H1 (cell line): ENCODE data around the gene EIF4ENIF1. TPM values are rescaled to one million over a fixed set of nuclear protein-coding genes. Genes with fewer than 3 reads are reported as not detected.

Source experiments
- CTCF ChIA-PET: fragments of 300-600 bp; sonication (Branson Sonifier 250); formaldehyde crosslinking; loops from one replicate; lab custom pipeline; 2021; ENCODE audit not compliant: partially characterized antibody; lab: Charles Lee
- POLR2A ChIA-PET: fragments of 300-600 bp; sonication (Branson Sonifier 250); formaldehyde crosslinking; loops from one replicate; lab custom pipeline; 2021; ENCODE audit warnings: inconsistent platforms; ENCODE audit not compliant: partially characterized antibody; lab: Charles Lee
- DNase-seq, 2 experiments: peaks; one replicate each; pipeline versions ENCODE4 v3.0.0 to v3.0.0-alpha.2; 2010 to 2022; ENCODE audit warnings: low spot score in 2 of 2, low read depth in 1 of 2, mixed read lengths in 1 of 2
- FAIRE-seq: peaks from 2 replicates; lab custom pipeline; 2011; peaks lifted over from hg19 to GRCh38; lab: Jason Lieb, UNC
- H2AFZ ChIP-seq: 2 replicates; pipeline ENCODE4 v1.8.1; 2012; ENCODE audit warnings: low read length, inconsistent platforms
- H2AK5ac ChIP-seq: 2 replicates; pipeline ENCODE4 v1.6.1; 2013; ENCODE audit warnings: low read depth, low read length
- H2BK120ac ChIP-seq: replicated peaks from 2 replicates; pipeline ENCODE3; 2013; ENCODE audit warnings: low read depth, low read length, inconsistent platforms
- H2BK12ac ChIP-seq: 2 replicates; pipeline ENCODE4 v1.6.1; 2013; ENCODE audit warnings: low read depth, low read length
- H2BK15ac ChIP-seq: 2 replicates; pipeline ENCODE4 v1.6.1; 2013; ENCODE audit warnings: low read length
- H2BK20ac ChIP-seq: 2 replicates; pipeline ENCODE4 v1.6.1; 2013; ENCODE audit warnings: low read length
- H2BK5ac ChIP-seq: 2 replicates; pipeline ENCODE4 v1.6.1; 2013; ENCODE audit warnings: low read depth, low read length
- H3K14ac ChIP-seq: 2 replicates; pipeline ENCODE4 v1.6.1; 2013; ENCODE audit warnings: inconsistent platforms; ENCODE audit not compliant: insufficient read length
- H3K18ac ChIP-seq: 2 replicates; pipeline ENCODE4 v1.6.1; 2013; ENCODE audit warnings: low read length; ENCODE audit errors: extremely low read depth
- H3K23ac ChIP-seq: 2 replicates; pipeline ENCODE4 v1.6.1; 2013; ENCODE audit warnings: inconsistent platforms; ENCODE audit not compliant: insufficient read length
- H3K23me2 ChIP-seq: 2 replicates; pipeline ENCODE4 v1.6.1; 2013; ENCODE audit warnings: low read depth, low read length
- H3K27ac ChIP-seq: 2 replicates; pipeline ENCODE4 v1.6.1; 2011; ENCODE audit warnings: low read depth, low read length, inconsistent platforms
- H3K27me3 ChIP-seq, 4 experiments: replicated peaks in 1 of 4; 1 replicate in 1 of 4; 2 replicates in 3 of 4; pipeline versions ENCODE4 v1.6.1 to v1.8.1; 2011 to 2013; ENCODE audit warnings: low read length in 3 of 4, mild to moderate bottlenecking in 3 of 4, inconsistent platforms in 2 of 4, mixed read lengths in 2 of 4, moderate library complexity in 1 of 4; ENCODE audit not compliant: control insufficient read depth in 3 of 4, insufficient read depth in 3 of 4; ENCODE audit errors: extremely low read depth in 1 of 4
- H3K36me3 ChIP-seq, 4 experiments: 2 replicates each; pipeline versions ENCODE4 v1.6.1 to v1.8.1; 2011 to 2013; ENCODE audit warnings: mild to moderate bottlenecking in 4 of 4, low read length in 3 of 4, moderate library complexity in 2 of 4, control low read depth in 1 of 4, inconsistent platforms in 1 of 4; ENCODE audit not compliant: insufficient read depth in 4 of 4, control insufficient read depth in 2 of 4
- H3K4ac ChIP-seq: replicated peaks from 2 replicates; pipeline ENCODE3; 2013; ENCODE audit warnings: low read length, low read depth, mixed read lengths, inconsistent platforms; ENCODE audit not compliant: insufficient read length
- H3K4me1 ChIP-seq, 4 experiments: replicated peaks in 1 of 4; 1 replicate in 1 of 4; 2 replicates in 3 of 4; pipeline versions ENCODE4 v1.6.1 to v1.8.1; 2011 to 2013; ENCODE audit warnings: low read length in 3 of 4, inconsistent platforms in 2 of 4, mixed read lengths in 1 of 4; ENCODE audit not compliant: insufficient read depth in 4 of 4, control insufficient read depth in 3 of 4
- H3K4me2 ChIP-seq, 2 experiments: 2 replicates each; pipeline versions ENCODE4 v1.6.1 to v1.8.1; 2011 to 2013; ENCODE audit warnings: low read depth in 2 of 2, low read length in 2 of 2, control low read depth in 1 of 2, inconsistent platforms in 1 of 2, mild to moderate bottlenecking in 1 of 2; ENCODE audit not compliant: insufficient read depth in 1 of 2
- H3K4me3 ChIP-seq, 4 experiments: fragments of 200-600, 300-600 bp in 1 of 4; sonication (generic), shearing (Covaris generic), sonication (Bioruptor Twin) in 1 of 4; 2 replicates each; pipeline versions ENCODE4 v1.5.1 to v1.8.1; 2011 to 2016; ENCODE audit warnings: low read length in 4 of 4, low read depth in 3 of 4, control low read depth in 2 of 4, inconsistent platforms in 2 of 4, mild to moderate bottlenecking in 2 of 4, mixed read lengths in 1 of 4, moderate library complexity in 1 of 4; ENCODE audit not compliant: insufficient read depth in 2 of 4; ENCODE audit errors: extremely low read depth in 1 of 4
- H3K56ac ChIP-seq: replicated peaks from 2 replicates; pipeline ENCODE3; 2013; ENCODE audit warnings: low read depth, mild to moderate bottlenecking, mixed read lengths, low read length, inconsistent platforms; ENCODE audit not compliant: insufficient read length
- H3K79me1 ChIP-seq: 2 replicates; pipeline ENCODE4 v1.6.1; 2013; ENCODE audit warnings: low read depth, low read length, control low read depth
- H3K79me2 ChIP-seq, 2 experiments: 2 replicates each; pipeline versions ENCODE4 v1.6.1 to v1.8.1; 2012 to 2013; ENCODE audit warnings: low read length in 2 of 2, mild to moderate bottlenecking in 2 of 2, inconsistent platforms in 1 of 2; ENCODE audit not compliant: insufficient read depth in 2 of 2, control insufficient read depth in 1 of 2
- H3K9ac ChIP-seq, 4 experiments: replicated peaks in 1 of 4; 1 replicate in 1 of 4; 2 replicates in 3 of 4; pipeline versions ENCODE4 v1.6.1 to v1.8.1; 2011 to 2013; ENCODE audit warnings: low read depth in 3 of 4, low read length in 3 of 4, control low read depth in 2 of 4, mild to moderate bottlenecking in 2 of 4, moderate library complexity in 2 of 4, inconsistent platforms in 1 of 4; ENCODE audit errors: extremely low read depth in 1 of 4
- H3K9me3 ChIP-seq, 2 experiments: 2 replicates each; pipeline versions ENCODE4 v1.6.1 to v1.8.1; 2012 to 2013; ENCODE audit warnings: mild to moderate bottlenecking in 2 of 2, moderate library complexity in 2 of 2, control low read depth in 1 of 2, inconsistent platforms in 1 of 2, low read depth in 1 of 2, low read length in 1 of 2, mixed read lengths in 1 of 2; ENCODE audit not compliant: insufficient read depth in 2 of 2
- H4K20me1 ChIP-seq, 2 experiments: replicated peaks in 1 of 2; 2 replicates each; pipeline versions ENCODE3 to v1.8.1; 2011 to 2013; ENCODE audit warnings: inconsistent platforms in 2 of 2, low read length in 2 of 2, mild to moderate bottlenecking in 1 of 2; ENCODE audit not compliant: insufficient read depth in 2 of 2, control insufficient read depth in 1 of 2
- H4K5ac ChIP-seq: 2 replicates; pipeline ENCODE4 v1.6.1; 2013; ENCODE audit warnings: low read length, low read depth, mixed read lengths, inconsistent platforms; ENCODE audit not compliant: insufficient read length
- H4K8ac ChIP-seq: 2 replicates; pipeline ENCODE4 v1.8.0; 2013; ENCODE audit warnings: mild to moderate bottlenecking, moderate library complexity, low read length, inconsistent platforms; ENCODE audit not compliant: insufficient read depth; ENCODE audit errors: extremely low read depth
- H4K91ac ChIP-seq: replicated peaks from 2 replicates; pipeline ENCODE3; 2013; ENCODE audit warnings: low read length, mixed read lengths, inconsistent platforms; ENCODE audit not compliant: insufficient read length
- BACH1 ChIP-seq: IDR thresholded peaks from 2 replicates; pipeline ENCODE4 v1.6.1; 2012; ENCODE audit warnings: low read length, improper control_type of control experiment
- BCL11A ChIP-seq, 2 experiments: IDR thresholded peaks; one replicate each; pipeline ENCODE4 v1.6.1; 2011; ENCODE audit warnings: low read depth in 2 of 2, low read length in 2 of 2, mild to moderate bottlenecking in 2 of 2
- BRCA1 ChIP-seq: IDR thresholded peaks from 2 replicates; pipeline ENCODE4 v1.6.1; 2012; ENCODE audit warnings: low read depth, low read length, improper control_type of control experiment
- CBX5 ChIP-seq: fragments of 300-800, 300-1000 bp; sonication (generic); IDR thresholded peaks from 2 replicates; pipeline ENCODE4 v1.7.1; 2016; ENCODE audit warnings: antibody characterized with exemption, low read length, low read depth
- CBX8 ChIP-seq: fragments of 300-800, 300-1000 bp; sonication (generic); IDR thresholded peaks from 2 replicates; pipeline ENCODE4 v1.7.1; 2016; ENCODE audit warnings: low read depth, low read length, borderline replicate concordance
- CEBPB ChIP-seq: IDR thresholded peaks from 2 replicates; pipeline ENCODE4 v1.6.1; 2012; ENCODE audit warnings: low read depth, low read length
- CHD1 ChIP-seq: IDR thresholded peaks from 2 replicates; pipeline ENCODE4 v1.6.1; 2012; ENCODE audit warnings: low read depth, low read length, improper control_type of control experiment
- CTBP2 ChIP-seq: IDR thresholded peaks from 2 replicates; pipeline ENCODE4 v1.7.0; 2011; ENCODE audit warnings: borderline replicate concordance, mild to moderate bottlenecking, moderate library complexity, mixed read lengths, low read length; ENCODE audit not compliant: insufficient read depth, insufficient read length
- HDAC6 ChIP-seq: IDR thresholded peaks from one replicate; pipeline ENCODE4 v1.7.1; 2012; ENCODE audit warnings: low read depth, mild to moderate bottlenecking, inconsistent platforms, low read length, moderate library complexity
- POU5F1 ChIP-seq: IDR thresholded peaks from 2 replicates; pipeline ENCODE4 v1.6.1; 2011; ENCODE audit warnings: low read depth, mild to moderate bottlenecking, low read length, moderate library complexity
- RNF2 ChIP-seq: fragments of 200-900, 300-1000 bp; sonication (generic); IDR thresholded peaks from 2 replicates; pipeline ENCODE4 v1.7.1; 2016; ENCODE audit warnings: borderline replicate concordance, low read depth, mild to moderate bottlenecking, antibody characterized with exemption, low read length; ENCODE audit not compliant: poor library complexity, severe bottlenecking; ENCODE audit errors: missing control alignments
- SIN3A ChIP-seq, 2 experiments: IDR thresholded peaks in 1 of 2; conservative IDR thresholded peaks in 1 of 2; 2 replicates each; pipeline ENCODE4 v1.6.1; 2011 to 2012; ENCODE audit warnings: low read length in 2 of 2, improper control_type of control experiment in 1 of 2, low read depth in 1 of 2, mild to moderate bottlenecking in 1 of 2
- SP1 ChIP-seq: IDR thresholded peaks from 2 replicates; pipeline ENCODE4 v1.6.1; 2011; ENCODE audit warnings: low read depth, low read length
- TCF12 ChIP-seq: IDR thresholded peaks from 2 replicates; pipeline ENCODE4 v1.6.1; 2011; ENCODE audit warnings: low read depth, mild to moderate bottlenecking, low read length
- WGBS, 2 experiments: shearing (Covaris generic) in 1 of 2; methylation state at CpG; one replicate each; pipeline versions ENCODE4 v1.1.6 to v1.1.7; 2013 to 2015; ENCODE audit warnings: low lambda C conversion rate in 2 of 2, mixed read lengths in 2 of 2, inconsistent platforms in 1 of 2, low coverage in 1 of 2, missing lambda C conversion rate in 1 of 2; ENCODE audit not compliant: insufficient replicate concordance in 2 of 2, insufficient coverage in 1 of 2, insufficient read length in 1 of 2; ENCODE audit errors: extremely low coverage in 1 of 2, missing lambda C conversion rate in 1 of 2; 5-methylcytosine and 5-hydroxymethylcytosine counted together
- polyA plus RNA-seq, 7 experiments: library from polyadenylated mRNA; depleted of rRNA in 3 of 7; stranded (reverse) in 5 of 7; unstranded in 2 of 7; fragments of >200 nt in 5 of 7; fragments of 200-250 nt in 2 of 7; gene quantifications; 1 replicate in 5 of 7; 2 replicates in 1 of 7; 4 replicates in 1 of 7; pipeline versions ENCODE4 v1.2.1 to v1.2.3, GENCODE V29; 2011 to 2013; ENCODE audit warnings: missing spikeins in 2 of 7, mixed read lengths in 2 of 7
- total RNA-seq: library from RNA; stranded (reverse); fragmentation: NEBNext Ultra II Directional; extraction: Animal tissue kit (Norgen Biotek cat#: 25700); gene quantifications from 2 replicates; pipeline ENCODE4 v1.2.1, GENCODE V29; 2021

EIF4ENIF1 gene
- total and polyA plus RNA-seq, 2 of the 8 experiments (the other 6 are each of a cell fraction or from before 2014, with no cell fraction given): 21.9 to 23.6 TPM

- Histone ChIP-seq H3K18ac (no peak overlapping the region), H3K23ac (no peak overlapping the region), H2BK5ac (no peak overlapping the region), H3K14ac (no peak overlapping the region), H3K9ac (no peak overlapping the region), H3K23me2 (no peaks in the 10 kb centered on the region), H3K9me3 (no peaks in the 10 kb centered on the region; a peak in 1 of 4 replicates), H2BK20ac (no peak overlapping the region), H3K56ac (no peak overlapping the region), H3K4me3 (no peak overlapping the region), H4K91ac (no peak overlapping the region), H3K36me3 (no peaks in the 10 kb centered on the region; a peak in 2 of 8 replicates), H2AK5ac (no peak overlapping the region), H3K4ac (no peak overlapping the region), H3K27ac (no peak overlapping the region), H2BK120ac (no peak overlapping the region), H3K4me1 (no peaks in the 10 kb centered on the region), H2BK15ac (no peak overlapping the region), H2AFZ (no peak overlapping the region), H3K27me3 (no peaks in the 10 kb centered on the region), H4K20me1 (no peaks in the 10 kb centered on the region), H3K79me1 (no peaks in the 10 kb centered on the region), H2BK12ac (no peak overlapping the region), H3K79me2 (peaks cover 0 to 6% of the 10 kb centered on the region in 2 experiments; a peak in 1 of 4 replicates), H3K4me2 (no peak overlapping the region), H4K5ac (no peak overlapping the region), H4K8ac (no peak overlapping the region)
- 89% methylated on average over 4 of the region's 4 CpGs; no CpG with 5 or more reads in 1 of the 2 experiments for WGBS, 2 experiments
- FAIRE-seq (no peak), DNase-seq (no peak)
- CTCF ChIA-PET: no interaction called here
- POLR2A ChIA-PET: no interaction called here
- TF ChIP-seq CBX5 (no peak), CHD1 (no peak), CBX8 (no peak), HDAC6 (no peak), BRCA1 (no peak), POU5F1 (no peak), RNF2 (no peak), TCF12 (no peak), SP1 (no peak), BCL11A (IDR thresholded peaks at IDR 0.05; ENCODE audit: low read depth in 2 of 2, low read length in 2 of 2) (no peak), CEBPB (no peak), BACH1 (no peak), SIN3A (conservative IDR thresholded peaks at IDR 0.05 in 1 of 2, IDR thresholded peaks at IDR 0.05 in 1 of 2; ENCODE audit: low read depth in 1 of 2, low read length in 2 of 2) (no peak), CTBP2 (no peak)
These were observed 14.6 kb upstream of the EIF4ENIF1 start for GRCh38 chr22:31504282-31504681.
